Renal pelvis (tissue), 4 donors: ENCODE data around the gene ZNG1B. TPM values are rescaled to one million over a fixed set of nuclear protein-coding genes. Genes with fewer than 3 reads are reported as not detected.
"Not testable (repeated sequence)": the region's sequence is repeated elsewhere in the genome, so short reads cannot be mapped to it uniquely, and the experiment has no call there.

Experiments used
- DNase-seq: peaks from one replicate; pipeline ENCODE4 v3.0.0-alpha.2; 2013
- polyA plus RNA-seq, 3 donors: library from polyadenylated mRNA; unstranded; fragments of 120-200 nt; gene quantifications; one replicate each; pipeline ENCODE4 v1.2.1, GENCODE V29; 2013; ENCODE audit not compliant: insufficient read length in 3 of 3

ZNG1B gene
- polyA plus RNA-seq, 3 donors, result 51.1 to 53.1 (median 51.4) TPM

GRCh38 chr2:113540834-113541203 lies 103.3 kb downstream of the ZNG1B start:
- not testable (repeated sequence) for DNase-seq

- peak; percentile 26 for DNase-seq
These were observed 103.9 kb downstream of the ZNG1B start for GRCh38 chr2:113541204-113541975.

GRCh38 chr2:113541976-113542485 lies 104.5 kb downstream of the ZNG1B start:
- DNase-seq, result peak; percentile 0

GRCh38 chr2:113542529-113542928 lies 105.0 kb downstream of the ZNG1B start:
- DNase-seq, result peak; percentile 0

Other genes with a start within 250 kb of the ZNG1B start
- 100 to 1,000 TPM; 298 to 742 (median 618) TPM for gene PAX8, start 158.8 kb upstream of the ZNG1B start, polyA plus RNA-seq
- under 1 TPM; 0.09 to 0.26 (median 0.16) TPM for gene FOXD4L1, start 61.0 kb downstream of the ZNG1B start, polyA plus RNA-seq
- gene RABL2A, start 189.6 kb downstream of the ZNG1B start, polyA plus RNA-seq, result 10 to 100 TPM; 34.5 to 75.6 (median 67.0) TPM